ENCODE results near the gene LPIN1.

The LPIN1 gene

DNA sequence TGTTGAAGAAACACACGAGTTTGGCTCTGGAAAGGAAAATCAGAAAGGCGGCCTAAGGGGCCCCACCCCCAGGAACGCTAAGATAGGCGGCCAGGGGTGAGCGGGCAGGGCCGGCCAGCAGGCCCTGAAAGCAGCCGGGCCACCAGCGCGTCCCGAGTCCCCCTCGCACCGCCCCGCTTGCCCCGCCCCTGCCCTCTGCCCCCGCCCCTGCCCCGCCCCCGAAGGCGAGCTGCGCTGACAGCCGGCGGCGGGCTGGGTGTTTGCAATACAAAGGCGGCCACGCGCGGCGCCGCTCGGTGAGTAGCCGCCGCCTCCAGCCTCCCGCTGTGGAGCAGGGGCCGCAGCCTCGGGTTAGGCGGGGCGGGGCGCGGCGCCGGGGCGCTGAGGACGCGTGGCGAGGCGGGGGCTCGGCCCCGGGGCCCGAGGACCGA lies at the start of gene LPIN1:
TSS of gene LPIN1 (plus strand) at position 257 of the 431 bp plus-strand sequence. CDS start 18,910 bp downstream, outside the sequence.
- DNase-seq = peak; percentile 88

DNA sequence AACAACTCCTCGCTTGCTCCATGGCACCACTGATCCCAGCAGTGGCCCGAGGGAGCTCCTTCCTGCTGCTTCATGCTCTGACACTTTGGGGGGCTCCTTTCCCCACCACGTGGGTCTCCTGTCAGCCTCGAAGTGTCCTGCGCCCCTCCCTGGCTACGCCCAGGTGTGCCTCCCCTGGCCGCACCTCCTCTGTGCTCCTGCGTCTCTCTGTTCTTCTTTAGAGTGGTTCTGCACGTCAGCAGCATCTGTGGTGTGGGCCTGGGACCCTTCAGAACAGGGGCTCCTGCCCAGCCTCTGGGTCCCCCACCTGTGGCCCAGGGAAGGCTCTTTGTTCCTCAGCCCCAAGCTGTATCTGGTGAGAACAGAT lies 49.7 kb upstream of the LPIN1 start:
- no peak for DNase-seq

DNA sequence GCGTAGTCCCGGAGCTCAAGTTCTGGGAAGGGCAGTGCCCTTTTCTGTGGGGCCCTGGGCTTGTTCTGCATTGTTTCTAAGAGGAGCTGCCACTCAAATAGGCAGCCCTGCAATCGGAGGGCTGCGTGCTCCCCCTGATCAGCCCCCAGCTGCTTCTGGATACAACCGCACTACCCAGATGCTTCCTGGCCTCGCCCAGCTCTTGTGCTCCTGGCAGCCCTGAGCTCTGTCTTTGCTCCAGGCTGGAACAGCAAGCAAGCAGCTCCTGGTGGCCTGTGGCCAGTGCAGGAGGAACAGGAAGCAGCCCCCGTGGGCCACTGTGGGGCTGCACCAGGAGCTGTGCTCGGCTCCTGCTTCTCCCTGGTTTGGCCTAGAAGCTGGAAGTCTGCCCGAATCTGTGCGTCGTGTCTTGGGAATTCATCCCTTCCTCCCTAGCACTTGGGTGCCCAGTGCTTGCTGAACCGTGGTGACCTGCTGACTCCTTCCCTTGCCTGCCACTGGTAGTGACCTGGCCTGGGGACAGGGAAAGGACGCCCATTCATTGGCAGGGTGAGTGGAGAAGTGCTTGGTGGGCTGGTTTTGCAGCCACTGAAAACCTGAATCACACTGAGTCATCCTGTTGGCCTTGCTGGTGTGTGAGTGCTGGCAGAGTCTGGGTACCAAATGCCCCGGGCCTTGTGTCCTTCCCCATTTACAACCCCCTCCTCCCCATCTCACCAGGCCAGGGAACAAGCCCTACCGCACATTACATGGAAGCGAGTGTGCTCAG lies 49.1 kb upstream of the LPIN1 start:
- DNase-seq = no peak

- no peak for DNase-seq
These were observed 48.2 kb upstream of the LPIN1 start for GRCh38 chr2:11698009-11698922.

- DNase-seq = no peak
These were observed 46.5 kb upstream of the LPIN1 start for GRCh38 chr2:11699686-11700670.

DNA sequence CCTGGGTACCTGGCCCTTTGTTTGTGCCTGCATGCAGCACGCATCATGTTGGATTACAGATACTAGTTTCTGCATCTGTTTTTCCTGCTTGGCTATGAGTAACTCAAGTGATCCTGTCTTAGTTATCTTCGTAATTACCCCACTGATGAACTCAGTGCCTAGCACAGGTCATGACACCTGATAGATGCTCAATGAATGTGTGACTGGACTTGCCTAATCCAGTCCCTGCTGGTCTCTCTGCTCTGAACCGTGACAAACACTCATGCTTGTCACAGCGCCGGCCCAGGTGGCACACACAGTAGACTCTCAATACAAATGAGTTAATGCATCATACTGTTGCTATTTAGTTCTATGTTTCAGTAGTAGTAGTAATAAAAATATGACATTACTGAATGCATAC lies 45.2 kb upstream of the LPIN1 start:
- DNase-seq = no peak

DNA sequence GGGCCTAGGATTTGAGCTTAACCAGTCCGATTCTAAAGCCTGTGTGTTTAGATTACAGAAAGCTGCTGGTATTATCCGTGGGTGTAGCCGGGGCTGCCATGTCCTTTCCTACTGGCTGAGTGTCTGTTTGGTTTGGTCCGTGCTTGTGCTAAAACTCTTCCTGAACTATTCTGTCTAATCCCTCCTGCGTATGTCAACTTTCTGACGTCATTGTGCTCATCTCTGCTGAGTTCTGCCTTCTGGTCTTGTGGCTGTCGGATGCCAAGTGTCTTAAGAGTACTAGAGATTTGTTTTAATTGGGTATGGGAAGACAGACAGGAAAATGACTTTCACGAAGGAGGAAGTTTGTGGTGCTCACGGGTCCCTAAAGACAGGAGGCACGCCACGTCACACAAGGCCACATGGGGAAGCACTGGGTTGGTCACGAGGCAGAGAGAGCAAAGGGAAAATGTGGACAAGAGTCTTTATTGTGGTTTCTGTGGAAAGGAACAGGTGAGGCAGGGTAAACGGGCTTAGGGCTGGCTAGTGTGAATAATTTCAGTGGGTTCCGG lies 44.6 kb upstream of the LPIN1 start:
- no peak for DNase-seq

DNA sequence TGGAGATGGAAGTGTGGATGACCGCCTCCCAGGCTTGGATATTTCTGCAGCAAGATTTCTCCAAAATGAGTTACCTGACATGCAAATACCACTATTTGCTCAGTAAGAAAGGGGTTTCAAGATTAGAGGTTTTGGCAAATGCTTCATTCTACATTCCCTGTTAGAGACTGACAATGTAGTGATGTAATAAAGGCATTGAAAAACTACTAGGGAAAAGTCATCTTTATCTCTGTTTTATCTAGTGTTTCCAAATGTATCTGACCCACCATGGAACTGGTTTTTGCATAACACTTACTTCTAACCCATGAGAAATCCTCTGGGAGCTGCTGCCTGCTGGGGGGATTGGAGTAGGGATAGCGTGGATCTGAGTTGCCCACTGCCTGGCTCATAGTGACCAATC lies 43.5 kb upstream of the LPIN1 start:
- no peak for DNase-seq

GRCh38 chr2:11703700-11704099 lies 42.7 kb upstream of the LPIN1 start:
- no peak for DNase-seq

DNA sequence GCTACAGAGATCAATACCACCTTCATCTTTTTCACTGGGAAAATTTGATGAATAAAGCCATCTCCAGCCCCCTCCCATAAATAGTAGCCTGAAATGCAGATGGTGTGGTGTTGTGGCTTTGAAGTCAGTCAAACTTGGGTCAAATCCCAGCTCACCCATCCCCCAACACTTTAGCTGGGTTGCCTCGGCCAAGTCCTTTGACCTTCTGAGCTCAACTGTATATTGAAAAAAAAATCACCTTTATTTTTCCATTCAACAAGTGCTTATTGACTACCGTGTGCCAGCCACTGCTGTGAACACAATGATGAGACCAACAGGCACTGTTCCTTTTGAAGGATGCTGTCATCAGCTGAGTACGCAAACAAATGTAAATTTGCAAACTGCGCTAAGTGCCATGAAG lies 41.4 kb upstream of the LPIN1 start:
- no peak for DNase-seq

DNA sequence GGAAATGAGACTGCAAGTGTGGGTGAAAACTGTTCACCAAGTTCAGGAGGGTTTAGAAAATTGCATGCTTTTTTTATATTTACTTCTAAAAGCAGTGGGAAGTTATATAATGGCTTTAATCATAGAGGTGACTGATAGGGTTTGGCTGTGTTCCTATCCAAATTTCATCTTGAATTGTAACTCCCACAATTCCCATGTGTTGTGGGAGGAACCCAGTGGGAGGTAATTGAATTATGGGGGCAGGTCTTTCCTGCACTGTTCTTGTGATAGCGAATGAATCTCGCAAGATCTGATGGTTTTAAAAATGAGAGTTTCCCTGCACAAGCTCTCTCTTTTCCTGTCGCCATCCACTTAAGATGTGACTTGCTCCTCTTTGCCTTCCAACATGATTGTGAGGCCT lies 40.7 kb upstream of the LPIN1 start:
- no peak for DNase-seq

DNA sequence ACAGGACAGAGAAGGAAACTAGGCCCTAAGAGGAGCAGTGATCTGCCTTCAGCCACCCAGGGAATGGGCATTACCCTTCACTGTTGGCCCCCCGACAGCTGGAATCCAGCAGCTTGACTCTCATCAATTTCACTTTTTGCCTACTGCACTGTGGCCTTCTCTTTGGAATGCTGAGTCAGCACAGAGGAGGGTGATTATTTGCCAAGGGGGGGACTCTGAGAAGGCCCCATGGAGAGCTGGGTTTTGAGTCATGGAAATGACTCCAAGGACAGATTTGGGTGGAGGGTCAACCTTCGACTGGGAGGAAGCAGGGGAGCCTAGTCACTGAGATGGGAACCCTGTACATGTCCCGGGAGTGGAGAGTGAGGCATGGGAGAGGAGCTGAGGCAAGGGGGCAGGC lies 38.3 kb upstream of the LPIN1 start:
- no peak for DNase-seq

- DNase-seq = no peak
These were observed 37.1 kb upstream of the LPIN1 start for GRCh38 chr2:11709293-11709692.

GRCh38 chr2:11710210-11710609 lies 36.2 kb upstream of the LPIN1 start:
- DNase-seq = no peak

DNA sequence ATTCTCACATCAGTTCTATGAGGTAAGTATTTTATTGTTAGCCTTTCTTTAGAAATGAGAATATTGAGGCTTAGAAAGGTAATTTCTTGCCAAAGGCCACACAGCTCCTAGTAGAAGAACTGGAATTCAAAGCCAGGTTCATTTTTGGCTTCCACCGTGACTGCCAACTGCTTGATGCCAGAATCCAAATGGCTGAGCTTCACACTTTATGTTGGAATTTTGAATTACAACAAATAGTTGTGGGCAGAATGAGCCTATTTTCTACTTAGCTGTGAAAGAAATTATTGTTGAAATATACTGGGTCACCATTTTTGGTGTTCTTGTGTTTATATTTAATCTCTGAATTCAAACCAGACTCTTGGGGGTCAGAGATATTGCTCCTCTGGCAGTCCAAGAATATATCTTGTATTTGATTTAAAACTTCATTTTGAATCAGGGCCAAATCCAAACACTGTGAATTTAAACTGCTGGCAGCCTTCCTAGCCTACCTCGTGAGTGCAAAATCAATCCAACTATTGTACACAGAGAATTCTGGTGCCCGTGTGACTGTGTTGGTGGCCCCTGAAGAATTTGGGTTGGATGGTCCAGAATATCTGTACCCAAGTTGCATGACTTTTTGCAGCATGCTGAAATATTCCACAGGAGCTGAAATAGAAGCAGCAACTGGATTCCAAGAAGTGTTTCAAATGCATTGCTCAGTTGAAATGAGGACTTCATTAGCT lies 35.6 kb upstream of the LPIN1 start:
- DNase-seq = no peak

- DNase-seq = no peak
These were observed 35.1 kb upstream of the LPIN1 start for GRCh38 chr2:11711354-11711716.

- DNase-seq = no peak
These were observed 34.7 kb upstream of the LPIN1 start for GRCh38 chr2:11711751-11712150.

DNA sequence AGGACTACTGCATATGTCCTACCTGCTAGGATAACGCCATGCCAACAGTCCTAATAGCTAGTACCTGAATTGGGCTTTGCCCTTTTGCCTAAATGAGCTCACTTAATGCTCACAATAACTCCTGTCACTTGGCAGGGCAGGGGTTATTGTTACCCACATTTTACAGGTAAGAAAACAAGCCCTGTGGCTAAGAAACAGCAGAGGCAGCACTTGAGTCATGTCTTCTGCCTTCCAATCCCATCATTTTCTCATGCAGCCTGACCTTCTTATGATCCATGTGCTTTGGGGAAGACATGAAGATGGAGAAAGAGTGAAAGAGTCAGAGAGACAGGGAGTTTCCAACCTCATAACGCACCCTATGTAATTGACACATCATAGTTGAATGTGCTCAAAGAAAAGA lies 33.6 kb upstream of the LPIN1 start:
- DNase-seq = no peak

GRCh38 chr2:11713815-11714214 lies 32.6 kb upstream of the LPIN1 start:
- DNase-seq = no peak

GRCh38 chr2:11715987-11716652 lies 30.3 kb upstream of the LPIN1 start:
- no peak for DNase-seq

GRCh38 chr2:11716689-11717321 lies 29.6 kb upstream of the LPIN1 start:
- no peak for DNase-seq

Data from stimulated activated CD4-positive, alpha-beta T cell treated with anti-CD3 and anti-CD28 coated beads, Interleukin-4, amount 100 ng/mL, for 24 hours (primary cell).